Loucy (cell line): Measurements from ENCODE around the gene LINS1.

ENCODE experiments used
- H2AFZ ChIP-seq: fragments of 200-600 bp; sonication (generic); 2 replicates; pipeline ENCODE4 v1.6.0; 2016; ENCODE audit warnings: antibody characterized with exemption, mild to moderate bottlenecking, low read length, moderate library complexity
- H3F3A ChIP-seq: fragments of 200-600 bp; 2 replicates; pipeline ENCODE4 v1.6.0; 2016; ENCODE audit warnings: antibody characterized with exemption, low read depth, mild to moderate bottlenecking
- H3K27me3 ChIP-seq: fragments of 200-600 bp; sonication (generic); 2 replicates; pipeline ENCODE4 v1.6.1; 2014; ENCODE audit warnings: low read length, mild to moderate bottlenecking; ENCODE audit not compliant: insufficient read depth, poor library complexity, severe bottlenecking
- H3K36me3 ChIP-seq: fragments of 200-600 bp; sonication (generic); 2 replicates; pipeline ENCODE4 v1.6.1; 2016; ENCODE audit warnings: low read length; ENCODE audit not compliant: insufficient read depth
- H3K4me1 ChIP-seq: fragments of 200-600 bp; sonication (generic); 2 replicates; pipeline ENCODE4 v1.5.1; 2014; ENCODE audit warnings: low read length, mild to moderate bottlenecking; ENCODE audit not compliant: insufficient read depth, poor library complexity, severe bottlenecking
- H3K4me2 ChIP-seq: fragments of 200-600 bp; sonication (generic); 2 replicates; pipeline ENCODE4 v1.6.0; 2014; ENCODE audit warnings: antibody characterized with exemption, low read length, low read depth, mild to moderate bottlenecking; ENCODE audit not compliant: poor library complexity, severe bottlenecking
- H3K4me3 ChIP-seq: fragments of 200-600 bp; sonication (generic); 2 replicates; pipeline ENCODE4 v1.5.1; 2014; ENCODE audit warnings: low read length, mild to moderate bottlenecking, mixed read lengths; ENCODE audit not compliant: poor library complexity, severe bottlenecking
- H3K79me2 ChIP-seq: fragments of 200-600 bp; sonication (generic); 2 replicates; pipeline ENCODE4 v1.6.1; 2014; ENCODE audit warnings: low read length; ENCODE audit not compliant: insufficient read depth
- H3K9ac ChIP-seq: fragments of 200-600 bp; sonication (generic); 2 replicates; pipeline ENCODE4 v1.6.0; 2014; ENCODE audit warnings: mild to moderate bottlenecking, low read depth, low read length, moderate library complexity; ENCODE audit not compliant: poor library complexity, severe bottlenecking
- H3K9me2 ChIP-seq: fragments of 200-600 bp; sonication (generic); replicated peaks from 2 replicates; pipeline ENCODE4 v1.6.1; 2016; ENCODE audit warnings: low read depth, low read length, mixed read lengths
- H3K9me3 ChIP-seq: fragments of 200-600 bp; sonication (generic); 2 replicates; pipeline ENCODE4 v1.6.1; 2014; ENCODE audit warnings: mild to moderate bottlenecking, antibody characterized with exemption, low read length, low read depth; ENCODE audit not compliant: insufficient read depth
- H4K20me1 ChIP-seq: fragments of 200-600 bp; sonication (generic); 2 replicates; pipeline ENCODE4 v1.6.0; 2014; ENCODE audit warnings: antibody characterized with exemption, low read length, mild to moderate bottlenecking; ENCODE audit not compliant: insufficient read depth, poor library complexity, severe bottlenecking
- CTCF ChIP-seq: fragments of 200-600 bp; sonication (generic); conservative IDR thresholded peaks from 2 replicates; pipeline ENCODE4 v1.5.1; 2014; ENCODE audit warnings: mild to moderate bottlenecking, antibody characterized with exemption, low read length
- EZH2phosphoT487 ChIP-seq: fragments of 200-600 bp; IDR thresholded peaks from 2 replicates; pipeline ENCODE4 v1.6.1; 2018; ENCODE audit warnings: antibody characterized with exemption, mild to moderate bottlenecking, moderate library complexity, borderline replicate concordance

LINS1 gene

GRCh38 chr15:100558771-100559254, 43.2 kb downstream of the LINS1 start:
- H3F3A ChIP-seq = no peaks in the 10 kb centered on the region
- H2AFZ ChIP-seq = no peak overlapping the region
- H3K79me2 ChIP-seq = no peaks in the 10 kb centered on the region
- no peaks in the 10 kb centered on the region for H3K36me3 ChIP-seq
- no peak overlapping the region for H3K4me2 ChIP-seq
- no peaks in the 10 kb centered on the region for H3K9me3 ChIP-seq
- H3K27me3 ChIP-seq = no peaks in the 10 kb centered on the region
- H3K4me1 ChIP-seq = no peaks in the 10 kb centered on the region
- no peaks in the 10 kb centered on the region for H3K9me2 ChIP-seq
- no peak overlapping the region for H3K9ac ChIP-seq
- H3K4me3 ChIP-seq = no peak overlapping the region
- no peaks in the 10 kb centered on the region for H4K20me1 ChIP-seq
- no peak for TF ChIP-seq CTCF
- TF ChIP-seq EZH2phosphoT487 = no peak

GRCh38 chr15:100553468-100553867, 48.5 kb downstream of the LINS1 start:
- no peaks in the 10 kb centered on the region for H3K9me2 ChIP-seq
- H3K9ac ChIP-seq = no peak overlapping the region
- no peaks in the 10 kb centered on the region for H3K36me3 ChIP-seq
- H3F3A ChIP-seq = no peaks in the 10 kb centered on the region
- no peaks in the 10 kb centered on the region for H3K79me2 ChIP-seq
- no peak overlapping the region for H3K4me2 ChIP-seq
- no peak for TF ChIP-seq EZH2phosphoT487
- no peak for TF ChIP-seq CTCF
- H4K20me1 ChIP-seq = no peaks in the 10 kb centered on the region
- no peaks in the 10 kb centered on the region for H3K9me3 ChIP-seq
- H3K4me1 ChIP-seq = no peaks in the 10 kb centered on the region
- no peak overlapping the region for H2AFZ ChIP-seq
- no peaks in the 10 kb centered on the region for H3K27me3 ChIP-seq
- no peak overlapping the region for H3K4me3 ChIP-seq

- Histone ChIP-seq H3K4me2 (no peak overlapping the region), H3F3A (no peaks in the 10 kb centered on the region), H4K20me1 (no peaks in the 10 kb centered on the region), H3K9me2 (no peaks in the 10 kb centered on the region), H3K27me3 (no peaks in the 10 kb centered on the region), H3K9me3 (no peaks in the 10 kb centered on the region), H3K9ac (no peak overlapping the region), H2AFZ (no peak overlapping the region), H3K4me3 (no peak overlapping the region), H3K4me1 (no peaks in the 10 kb centered on the region), H3K79me2 (no peaks in the 10 kb centered on the region), H3K36me3 (no peaks in the 10 kb centered on the region)
- TF ChIP-seq EZH2phosphoT487 = no peak
- TF ChIP-seq CTCF = no peak
Measured at GRCh38 chr15:100547961-100548360, 54.0 kb downstream of the LINS1 start.
